Activated CD8-positive, alpha-beta memory T cell treated with anti-CD3 and anti-CD28 coated beads, Interleukin-2, amount 50 U/mL, for 4 hours (primary cell): ENCODE measurements around the gene TUBB8.
"Not testable (repeated sequence)": the region's sequence is repeated elsewhere in the genome, so short reads cannot be mapped to it uniquely, and the experiment has no call there.

Source experiments
- DNase-seq: peaks from one replicate; pipeline ENCODE4 v3.0.0-alpha.2; 2020

Gene TUBB8

DNA sequence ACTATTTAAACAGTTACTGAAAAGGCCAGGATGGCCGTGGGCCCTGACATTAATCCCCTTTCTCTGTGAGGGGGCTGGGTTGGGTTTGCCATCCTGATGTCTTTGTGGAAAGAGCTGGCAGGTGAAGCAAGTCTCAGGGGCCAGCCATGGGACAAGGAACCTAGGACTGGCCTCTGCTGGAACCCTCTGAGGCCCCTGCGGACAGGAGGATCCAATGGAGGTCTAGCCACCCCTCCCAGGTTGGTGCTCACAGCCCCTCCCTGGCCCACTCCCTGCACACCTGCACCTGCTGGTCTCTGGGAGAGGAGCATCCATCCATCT, 35.8 kb downstream of the TUBB8 start:
- not testable (repeated sequence) for DNase-seq

DNA sequence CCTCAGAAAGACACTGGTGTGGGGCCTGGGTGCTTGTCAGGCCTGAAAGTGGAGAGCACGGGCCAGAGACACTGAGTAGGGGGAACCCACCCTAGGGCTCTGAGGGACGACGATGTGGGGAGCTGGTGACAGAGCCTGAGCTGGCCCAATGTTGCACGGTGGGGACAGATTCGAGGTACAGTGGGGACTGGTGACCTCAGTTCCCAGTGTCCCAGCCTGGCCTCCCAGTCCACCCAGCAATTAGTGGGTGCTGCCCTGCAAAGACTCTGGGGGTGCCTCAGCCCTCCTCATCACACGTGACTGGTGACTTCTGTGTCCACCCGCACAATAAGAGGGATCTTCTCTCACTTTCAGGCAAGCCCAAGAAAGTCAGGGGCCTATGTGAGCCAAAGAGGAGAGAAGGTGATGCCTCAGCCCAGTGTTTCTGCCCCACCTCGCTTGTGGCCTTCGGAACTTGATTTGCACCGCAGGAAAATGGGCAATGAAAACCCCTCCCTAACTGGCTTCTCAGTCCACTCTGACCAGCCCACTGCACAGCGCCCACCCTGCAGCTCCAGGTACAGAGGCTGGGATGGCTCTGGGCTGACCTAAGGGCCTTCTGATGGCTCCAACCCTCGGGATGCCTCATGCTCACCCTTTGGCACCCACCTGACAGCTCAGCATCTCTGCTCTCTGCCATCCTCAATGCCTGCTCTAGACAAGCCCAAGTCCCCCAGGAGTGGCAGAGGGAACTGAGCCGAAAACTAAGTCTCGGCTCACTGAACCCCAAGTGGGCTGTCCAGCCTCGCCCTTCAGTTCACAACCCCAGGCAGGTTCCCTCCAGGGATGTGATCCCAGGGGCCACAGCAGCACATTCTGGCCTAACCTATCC, 36.4 kb downstream of the TUBB8 start:
- not testable (repeated sequence) for DNase-seq

- DNase-seq = not testable (repeated sequence)
Observed at GRCh38 chr10:11260-11659, 37.8 kb downstream of the TUBB8 start.

- DNase-seq = not testable (repeated sequence)
Observed at GRCh38 chr10:10261-10971, 38.7 kb downstream of the TUBB8 start.
